GM13977 (cell line): ENCODE results near the gene TSEN34.
"Not testable (repeated sequence)": the region's sequence is repeated elsewhere in the genome, so short reads cannot be mapped to it uniquely, and the experiment has no call there.

Source experiments
- DNase-seq: peaks from one replicate; pipeline ENCODE4 v3.0.0; 2012; ENCODE audit warnings: low spot score
- in situ Hi-C: fragments of 300-500 bp; cut with MboI; formaldehyde crosslinking; loops from one replicate; pipeline ENCODE4 v1.12.0; 2022; ENCODE audit warnings: low sequenced_read_pairs, low pct_unique_long_range_greater_than_20kb, mixed read lengths, inconsistent platforms; ENCODE audit not compliant: unreplicated experiment
- TF ChIP-seq, protein P1 (sequence below): IDR thresholded peaks from 2 replicates; pipeline ENCODE4 v1.5.1; 2012; ENCODE audit warnings: mild to moderate bottlenecking, control low read depth; ENCODE audit not compliant: insufficient read depth; ENCODE audit errors: extremely low read depth, missing control alignments

TSEN34 gene

GRCh38 chr19:54178581-54179261 lies 12.4 kb upstream of the TSEN34 start:
- DNase-seq = no peak
- in situ Hi-C loops = no loop called here
- TF ChIP-seq, protein P1, sequence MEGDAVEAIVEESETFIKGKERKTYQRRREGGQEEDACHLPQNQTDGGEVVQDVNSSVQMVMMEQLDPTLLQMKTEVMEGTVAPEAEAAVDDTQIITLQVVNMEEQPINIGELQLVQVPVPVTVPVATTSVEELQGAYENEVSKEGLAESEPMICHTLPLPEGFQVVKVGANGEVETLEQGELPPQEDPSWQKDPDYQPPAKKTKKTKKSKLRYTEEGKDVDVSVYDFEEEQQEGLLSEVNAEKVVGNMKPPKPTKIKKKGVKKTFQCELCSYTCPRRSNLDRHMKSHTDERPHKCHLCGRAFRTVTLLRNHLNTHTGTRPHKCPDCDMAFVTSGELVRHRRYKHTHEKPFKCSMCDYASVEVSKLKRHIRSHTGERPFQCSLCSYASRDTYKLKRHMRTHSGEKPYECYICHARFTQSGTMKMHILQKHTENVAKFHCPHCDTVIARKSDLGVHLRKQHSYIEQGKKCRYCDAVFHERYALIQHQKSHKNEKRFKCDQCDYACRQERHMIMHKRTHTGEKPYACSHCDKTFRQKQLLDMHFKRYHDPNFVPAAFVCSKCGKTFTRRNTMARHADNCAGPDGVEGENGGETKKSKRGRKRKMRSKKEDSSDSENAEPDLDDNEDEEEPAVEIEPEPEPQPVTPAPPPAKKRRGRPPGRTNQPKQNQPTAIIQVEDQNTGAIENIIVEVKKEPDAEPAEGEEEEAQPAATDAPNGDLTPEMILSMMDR = no peak

- in situ Hi-C loops = no loop called here
- no peak for DNase-seq
- TF ChIP-seq, protein P1 = no peak
These were observed 11.8 kb upstream of the TSEN34 start for GRCh38 chr19:54179262-54179852.

- DNase-seq = no peak
These were observed 11.1 kb upstream of the TSEN34 start for GRCh38 chr19:54179921-54180461.

GRCh38 chr19:54180691-54181091 lies 10.4 kb upstream of the TSEN34 start:
- TF ChIP-seq, protein P1 = no peak
- no peak for DNase-seq
- in situ Hi-C loops = no loop called here

More at GRCh38 chr19:54179921-54180461, 11.1 kb upstream of the TSEN34 start:
- TF ChIP-seq, protein P1 = no peak
- in situ Hi-C loops = no loop called here

GRCh38 chr19:54181894-54182293 lies 9.2 kb upstream of the TSEN34 start:
- DNase-seq, in situ Hi-C loops: not testable (repeated sequence)

GRCh38 chr19:54183431-54183830 lies 7.7 kb upstream of the TSEN34 start:
- DNase-seq = no peak
- TF ChIP-seq, protein P1 = no peak
- in situ Hi-C loops = no loop called here

DNA sequence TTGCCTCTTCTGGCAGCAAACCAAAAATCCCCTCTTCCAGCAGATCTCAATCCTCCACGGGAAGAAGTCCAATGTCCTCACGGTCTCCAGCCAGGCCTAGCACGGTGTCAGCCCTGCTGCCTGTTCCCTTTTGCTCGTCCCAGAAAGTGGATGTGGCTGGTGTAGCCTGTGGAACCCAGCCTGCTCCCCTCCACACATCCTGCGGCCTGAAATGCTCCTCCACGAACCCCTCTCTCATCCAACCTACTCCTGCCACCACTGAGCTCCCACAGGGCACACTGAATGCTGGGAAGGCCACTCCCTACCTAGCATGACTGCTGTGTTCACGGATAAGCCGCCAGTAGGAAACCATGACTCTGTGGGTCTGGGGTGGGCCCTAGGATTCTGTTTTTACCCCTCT lies 4.8 kb upstream of the TSEN34 start:
- DNase-seq = no peak
- in situ Hi-C loops = no loop called here
- TF ChIP-seq, protein P1 = no peak
